ENCODE data around the gene WSB1. TPM values are rescaled to one million over a fixed set of nuclear protein-coding genes. Genes with fewer than 3 reads are reported as not detected.

The WSB1 gene
- total and polyA plus RNA-seq, 9 of the 15 experiments (the other 6 are each of a cell fraction or from before 2014, with no cell fraction given) = 22.8 to 229 (median 81.1) TPM

DNA sequence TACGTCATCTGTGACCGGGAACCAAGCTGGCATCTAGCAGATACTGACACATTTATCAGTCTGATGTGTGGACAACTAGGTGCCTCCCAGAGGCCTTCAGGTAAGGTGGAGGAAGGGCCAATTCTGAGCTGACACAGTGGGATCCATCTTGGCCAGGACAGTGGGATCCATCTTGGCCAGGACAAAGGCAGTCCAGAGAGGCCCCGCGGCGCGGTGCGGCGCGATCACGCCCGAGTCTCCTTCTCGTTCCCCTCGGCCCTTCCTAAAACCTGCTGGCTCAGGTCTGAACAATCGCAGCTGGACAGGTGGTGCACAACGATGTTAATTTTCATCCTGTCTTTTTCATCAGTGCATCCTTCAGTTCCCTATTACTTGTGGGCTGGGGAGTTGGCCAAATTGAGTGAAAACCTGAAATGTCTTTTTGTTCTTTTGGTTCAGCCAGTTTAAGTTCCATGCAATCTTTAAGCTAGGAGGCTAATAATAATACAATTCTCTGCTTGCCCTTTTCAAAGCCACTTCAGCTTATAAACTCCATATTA is 486 bp upstream of the WSB1 start (continued):
- no peak for TF ChIP-seq C11orf30 (IDR thresholded peaks at IDR 0.05; ENCODE audit: low read depth)
- peak; percentile 79; the same call in 1 of the 2 replicates for TF ChIP-seq ZNF445 (CRISPR knock-in tag; IDR thresholded peaks at IDR 0.05; ENCODE audit: low read depth)
- TF ChIP-seq, protein P1, sequence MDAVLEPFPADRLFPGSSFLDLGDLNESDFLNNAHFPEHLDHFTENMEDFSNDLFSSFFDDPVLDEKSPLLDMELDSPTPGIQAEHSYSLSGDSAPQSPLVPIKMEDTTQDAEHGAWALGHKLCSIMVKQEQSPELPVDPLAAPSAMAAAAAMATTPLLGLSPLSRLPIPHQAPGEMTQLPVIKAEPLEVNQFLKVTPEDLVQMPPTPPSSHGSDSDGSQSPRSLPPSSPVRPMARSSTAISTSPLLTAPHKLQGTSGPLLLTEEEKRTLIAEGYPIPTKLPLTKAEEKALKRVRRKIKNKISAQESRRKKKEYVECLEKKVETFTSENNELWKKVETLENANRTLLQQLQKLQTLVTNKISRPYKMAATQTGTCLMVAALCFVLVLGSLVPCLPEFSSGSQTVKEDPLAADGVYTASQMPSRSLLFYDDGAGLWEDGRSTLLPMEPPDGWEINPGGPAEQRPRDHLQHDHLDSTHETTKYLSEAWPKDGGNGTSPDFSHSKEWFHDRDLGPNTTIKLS (IDR thresholded peaks at IDR 0.05; ENCODE audit: borderline replicate concordance, low read depth) = no peak
- no peak for TF ChIP-seq PURB (CRISPR knock-in tag; IDR thresholded peaks at IDR 0.05; ENCODE audit: low read depth)
- no peak for TF ChIP-seq ZC3H11A (IDR thresholded peaks at IDR 0.05; ENCODE audit: low read depth, low read length)
- no peak for TF ChIP-seq ZNF274 (IDR thresholded peaks at IDR 0.05; ENCODE audit: borderline replicate concordance, low read depth, low read length)
- no peak for TF ChIP-seq ZNF609 (CRISPR knock-in tag; IDR thresholded peaks at IDR 0.05; ENCODE audit: borderline replicate concordance)
- TF ChIP-seq ZKSCAN3 (CRISPR knock-in tag; IDR thresholded peaks at IDR 0.05) = 0 out of 2 replicates have a peak, but pooled peaks have one; percentile 11
- TF ChIP-seq ASH1L (IDR thresholded peaks at IDR 0.05; ENCODE audit: borderline replicate concordance, low read depth, partially characterized antibody) = no peak
- TF ChIP-seq GABPB1 (CRISPR knock-in tag; IDR thresholded peaks at IDR 0.05) = no peak
- no peak for TF ChIP-seq ARID3A (IDR thresholded peaks at IDR 0.05; ENCODE audit: borderline replicate concordance, low read depth, low read length)
- TF ChIP-seq, protein P2, sequence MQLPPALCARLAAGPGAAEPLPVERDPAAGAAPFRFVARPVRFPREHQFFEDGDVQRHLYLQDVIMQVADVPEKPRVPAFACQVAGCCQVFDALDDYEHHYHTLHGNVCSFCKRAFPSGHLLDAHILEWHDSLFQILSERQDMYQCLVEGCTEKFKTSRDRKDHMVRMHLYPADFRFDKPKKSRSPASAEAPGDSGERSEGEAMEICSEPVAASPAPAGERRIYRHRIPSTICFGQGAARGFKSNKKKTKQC (CRISPR knock-in tag; IDR thresholded peaks at IDR 0.05) = no peak
- no peak for TF ChIP-seq JUND (IDR thresholded peaks at IDR 0.05; ENCODE audit: borderline replicate concordance, low read depth, low read length)
- TF ChIP-seq JUND (tag; IDR thresholded peaks at IDR 0.05; ENCODE audit: borderline replicate concordance, low read depth, low read length) = no peak; the same call in 1 of the 3 replicates
- peak; percentile 83 for TF ChIP-seq PTRF (tag; IDR thresholded peaks at IDR 0.05)
- peak; percentile 80; the same call in 1 of the 2 replicates for TF ChIP-seq HIVEP1 (CRISPR knock-in tag; IDR thresholded peaks at IDR 0.05)
- no peak for TF ChIP-seq POLR2H (tag; IDR thresholded peaks at IDR 0.05; ENCODE audit: low read depth)
- TF ChIP-seq FOXP1 (CRISPR knock-in tag; IDR thresholded peaks at IDR 0.05) = no peak
- TF ChIP-seq SREBF2 (CRISPR knock-in tag; IDR thresholded peaks at IDR 0.05) = no peak
